GM23338 (cell line): ENCODE data around the gene USP17L10. TPM values are rescaled to one million over a fixed set of nuclear protein-coding genes. Genes with fewer than 3 reads are reported as not detected.
"Not testable (repeated sequence)": the region's sequence is repeated elsewhere in the genome, so short reads cannot be mapped to it uniquely, and the experiment has no call there.

ENCODE experiments used
- ATAC-seq: fragments of 200-7000 bp; cut with Tn5 transposase; 3 replicates; pipeline ENCODE4 v1.9.1; 2020
- DNase-seq: peaks from one replicate; pipeline ENCODE4 v3.0.0-alpha.2; 2015; ENCODE audit warnings: low spot score
- H2AFZ ChIP-seq: fragments of 200-600 bp; sonication (generic); 2 replicates; pipeline ENCODE4 v1.8.0; 2016; ENCODE audit warnings: antibody characterized with exemption, mild to moderate bottlenecking, moderate library complexity
- H3F3A ChIP-seq: fragments of 200-600 bp; sonication (generic); replicated peaks from 2 replicates; pipeline ENCODE4 v1.8.0; 2017; ENCODE audit warnings: antibody characterized with exemption, mixed run types, low read depth
- H3K27ac ChIP-seq: fragments of 200-600 bp; sonication (generic); 2 replicates; pipeline ENCODE4 v1.6.1; 2016; ENCODE audit warnings: low read depth
- H3K27me3 ChIP-seq: fragments of 200-600 bp; sonication (generic); 2 replicates; pipeline ENCODE4 v1.8.0; 2016; ENCODE audit warnings: mild to moderate bottlenecking, mixed run types, moderate library complexity; ENCODE audit not compliant: insufficient read depth
- H3K36me3 ChIP-seq: fragments of 200-600 bp; sonication (generic); 2 replicates; pipeline ENCODE4 v1.8.0; 2016; ENCODE audit warnings: mild to moderate bottlenecking; ENCODE audit not compliant: insufficient read depth
- H3K4me1 ChIP-seq: fragments of 200-600 bp; sonication (generic); 2 replicates; pipeline ENCODE4 v1.8.0; 2016; ENCODE audit warnings: mild to moderate bottlenecking, moderate library complexity; ENCODE audit not compliant: insufficient read depth
- H3K4me2 ChIP-seq: fragments of 200-600 bp; sonication (generic); 2 replicates; pipeline ENCODE4 v1.7.1; 2017; ENCODE audit warnings: mixed run types
- H3K4me3 ChIP-seq: fragments of 200-600 bp; sonication (generic); 2 replicates; pipeline ENCODE4 v1.6.1; 2016; ENCODE audit warnings: mixed run types
- H3K79me2 ChIP-seq: fragments of 200-600 bp; sonication (generic); replicated peaks from 2 replicates; pipeline ENCODE4 v1.8.0; 2017; ENCODE audit warnings: mild to moderate bottlenecking; ENCODE audit not compliant: insufficient read depth
- H3K9me2 ChIP-seq: fragments of 200-600 bp; sonication (generic); 2 replicates; pipeline ENCODE4 v1.8.0; 2017; ENCODE audit not compliant: insufficient read depth
- H4K20me1 ChIP-seq: fragments of 200-600 bp; sonication (generic); replicated peaks from 2 replicates; pipeline ENCODE4 v1.8.0; 2017; ENCODE audit warnings: mild to moderate bottlenecking; ENCODE audit not compliant: insufficient read depth
- H3K27ac Mint-ChIP-seq: 2 replicates; pipeline ENCODE4 v1.8.0; 2020; ENCODE audit warnings: inconsistent platforms, mild to moderate bottlenecking, moderate library complexity, mixed read lengths
- H3K27me3 Mint-ChIP-seq: 3 replicates; pipeline ENCODE4 v1.8.0; 2022; ENCODE audit warnings: low read depth, mild to moderate bottlenecking, moderate library complexity, mixed read lengths, inconsistent platforms; ENCODE audit not compliant: insufficient read depth, poor library complexity
- H3K36me3 Mint-ChIP-seq: 3 replicates; pipeline ENCODE4 v1.8.0; 2021; ENCODE audit warnings: low read depth, mild to moderate bottlenecking, inconsistent platforms, moderate library complexity, mixed read lengths
- H3K4me1 Mint-ChIP-seq: 3 replicates; pipeline ENCODE4 v1.8.0; 2020; ENCODE audit warnings: mild to moderate bottlenecking, inconsistent platforms, mixed read lengths
- H3K4me3 Mint-ChIP-seq: 3 replicates; pipeline ENCODE4 v1.8.0; 2021; ENCODE audit warnings: moderate library complexity, mild to moderate bottlenecking, inconsistent platforms, mixed read lengths
- H3K9me3 Mint-ChIP-seq: 3 replicates; pipeline ENCODE4 v1.8.0; 2020; ENCODE audit warnings: moderate library complexity, mild to moderate bottlenecking, inconsistent platforms, mixed read lengths
- polyA plus RNA-seq: library from polyadenylated mRNA; unstranded; fragments of >200 nt; fragmentation: Nextera tagmentation; extraction: Ambion mirVana; gene quantifications from 2 replicates; pipeline ENCODE4 v1.2.1, GENCODE V29; 2016
- total RNA-seq: library from RNA; depleted of rRNA; stranded (reverse); fragments of >200 nt; shearing (Covaris generic); gene quantifications from 2 replicates; pipeline ENCODE4 v1.2.3, GENCODE V29; 2014; rRNA removed

The USP17L10 gene
- total and polyA plus RNA-seq, 2 experiments from 2014 or later = not detected

GRCh38 chr4:9253078-9253477 lies 42.6 kb downstream of the USP17L10 start, which contains the start of gene USP17L19:
Gene USP17L19, plus strand, starts transcription at chr4:9253378. Its CDS starts 0 bp downstream, at chr4:9253378.
- H3F3A ChIP-seq, H3K9me2 ChIP-seq, H3K36me3 Mint-ChIP-seq, ATAC-seq, H3K4me1 ChIP-seq, H3K4me3 Mint-ChIP-seq, H3K79me2 ChIP-seq, H3K9me3 Mint-ChIP-seq, H3K27ac ChIP-seq, H3K4me1 Mint-ChIP-seq, DNase-seq, H3K36me3 ChIP-seq, H3K27me3 Mint-ChIP-seq, H4K20me1 ChIP-seq, H3K27me3 ChIP-seq, H3K4me3 ChIP-seq, H3K4me2 ChIP-seq, H2AFZ ChIP-seq, H3K27ac Mint-ChIP-seq: not testable (repeated sequence)

GRCh38 chr4:9257824-9258223 lies 47.4 kb downstream of the USP17L10 start, which contains the start of gene USP17L20:
Gene USP17L20, plus strand, starts transcription at chr4:9258124. Its CDS starts 0 bp downstream, at chr4:9258124.
- not testable (repeated sequence) for H3K27ac Mint-ChIP-seq, H3K27me3 Mint-ChIP-seq

More at GRCh38 chr4:9257824-9258223, 47.4 kb downstream of the USP17L10 start, which contains the start of gene USP17L20:
- not testable (repeated sequence) for H3K4me2 ChIP-seq, H3K4me1 ChIP-seq, DNase-seq, H3F3A ChIP-seq, H3K4me3 Mint-ChIP-seq, ATAC-seq, H3K4me1 Mint-ChIP-seq, H3K36me3 ChIP-seq, H3K9me2 ChIP-seq, H3K27me3 ChIP-seq, H3K4me3 ChIP-seq, H4K20me1 ChIP-seq, H3K27ac ChIP-seq, H3K79me2 ChIP-seq, H2AFZ ChIP-seq, H3K9me3 Mint-ChIP-seq, H3K36me3 Mint-ChIP-seq

Other genes starting within 250 kb of the USP17L10 start
- gene FAM90A26, start 40.2 kb upstream of the USP17L10 start, total RNA-seq = not detected in 2 replicates
- gene FAM90A26, start 40.2 kb upstream of the USP17L10 start, polyA plus RNA-seq = 0.10 and 0.12 TPM in 2 replicates
- not detected in 2 replicates for gene USP17L11, start 4.7 kb downstream of the USP17L10 start, total RNA-seq
- gene USP17L11, start 4.7 kb downstream of the USP17L10 start, polyA plus RNA-seq = not detected in 2 replicates
- gene USP17L12, start 9.5 kb downstream of the USP17L10 start, total RNA-seq = not detected in 2 replicates
- not detected in 2 replicates for gene USP17L12, start 9.5 kb downstream of the USP17L10 start, polyA plus RNA-seq
- gene USP17L13, start 14.2 kb downstream of the USP17L10 start, total RNA-seq = not detected in 2 replicates
- not detected in 2 replicates for gene USP17L13, start 14.2 kb downstream of the USP17L10 start, polyA plus RNA-seq
- not detected in 2 replicates for gene USP17L15, start 23.7 kb downstream of the USP17L10 start, total RNA-seq
- gene USP17L15, start 23.7 kb downstream of the USP17L10 start, polyA plus RNA-seq = 0.17 TPM in 1 of 2 replicates, not detected in the other
- gene USP17L17, start 33.2 kb downstream of the USP17L10 start, total RNA-seq = not detected in 2 replicates
- gene USP17L17, start 33.2 kb downstream of the USP17L10 start, polyA plus RNA-seq = not detected in 2 replicates
- gene USP17L18, start 38.0 kb downstream of the USP17L10 start, total RNA-seq = not detected in 2 replicates
- not detected in 2 replicates for gene USP17L18, start 38.0 kb downstream of the USP17L10 start, polyA plus RNA-seq
- not detected in 2 replicates for gene USP17L19, start 42.7 kb downstream of the USP17L10 start, total RNA-seq
- gene USP17L19, start 42.7 kb downstream of the USP17L10 start, polyA plus RNA-seq = not detected in 2 replicates
- not detected in 2 replicates for gene USP17L20, start 47.5 kb downstream of the USP17L10 start, total RNA-seq
- gene USP17L20, start 47.5 kb downstream of the USP17L10 start, polyA plus RNA-seq = not detected in 2 replicates
- not detected in 2 replicates for gene USP17L21, start 52.2 kb downstream of the USP17L10 start, total RNA-seq
- not detected in 2 replicates for gene USP17L21, start 52.2 kb downstream of the USP17L10 start, polyA plus RNA-seq
- not detected in 2 replicates for gene USP17L22, start 57.0 kb downstream of the USP17L10 start, total RNA-seq
- not detected in 2 replicates for gene USP17L22, start 57.0 kb downstream of the USP17L10 start, polyA plus RNA-seq
- not detected in 2 replicates for gene USP17L24, start 114.5 kb downstream of the USP17L10 start, total RNA-seq
- gene USP17L24, start 114.5 kb downstream of the USP17L10 start, polyA plus RNA-seq = not detected in 2 replicates
- not detected in 2 replicates for gene USP17L25, start 119.3 kb downstream of the USP17L10 start, total RNA-seq
- not detected in 2 replicates for gene USP17L25, start 119.3 kb downstream of the USP17L10 start, polyA plus RNA-seq
- gene USP17L26, start 124.0 kb downstream of the USP17L10 start, total RNA-seq = not detected in 2 replicates
- gene USP17L26, start 124.0 kb downstream of the USP17L10 start, polyA plus RNA-seq = not detected in 2 replicates
- gene USP17L5, start 128.7 kb downstream of the USP17L10 start, total RNA-seq = not detected in 2 replicates
- gene USP17L5, start 128.7 kb downstream of the USP17L10 start, polyA plus RNA-seq = not detected in 2 replicates
- gene USP17L27, start 133.5 kb downstream of the USP17L10 start, total RNA-seq = not detected in 2 replicates
- not detected in 2 replicates for gene USP17L27, start 133.5 kb downstream of the USP17L10 start, polyA plus RNA-seq
- not detected in 2 replicates for gene USP17L28, start 138.2 kb downstream of the USP17L10 start, total RNA-seq
- gene USP17L28, start 138.2 kb downstream of the USP17L10 start, polyA plus RNA-seq = not detected in 2 replicates
- not detected in 2 replicates for gene USP17L29, start 143.0 kb downstream of the USP17L10 start, total RNA-seq
- not detected in 2 replicates for gene USP17L29, start 143.0 kb downstream of the USP17L10 start, polyA plus RNA-seq
- gene USP17L30, start 152.5 kb downstream of the USP17L10 start, total RNA-seq = not detected in 2 replicates
- gene USP17L30, start 152.5 kb downstream of the USP17L10 start, polyA plus RNA-seq = not detected in 2 replicates
- gene DEFB131A, start 233.8 kb downstream of the USP17L10 start, total RNA-seq = not detected in 2 replicates
- gene DEFB131A, start 233.8 kb downstream of the USP17L10 start, polyA plus RNA-seq = not detected in 2 replicates